Measurements from ENCODE around the gene CTNNBL1.

CTNNBL1 gene

GRCh38 chr20:37816003-37816402 is 122.2 kb downstream of the CTNNBL1 start:
- no peak for DNase-seq (ENCODE audit: low read depth)

GRCh38 chr20:37816726-37817125 is 122.9 kb downstream of the CTNNBL1 start:
- DNase-seq (ENCODE audit: low read depth), result no peak

GRCh38 chr20:37821696-37822095 is 127.9 kb downstream of the CTNNBL1 start:
- DNase-seq (ENCODE audit: low read depth), result peak; percentile 15

- DNase-seq (ENCODE audit: low read depth), result peak; percentile 91
These were observed 128.3 kb downstream of the CTNNBL1 start for GRCh38 chr20:37822141-37822601.

- no peak for DNase-seq (ENCODE audit: low read depth)
These were observed 129.6 kb downstream of the CTNNBL1 start for GRCh38 chr20:37823296-37823980.

- DNase-seq (ENCODE audit: low read depth), result no peak
These were observed 133.8 kb downstream of the CTNNBL1 start for GRCh38 chr20:37827605-37828004.

GRCh38 chr20:37828684-37829083 is 134.9 kb downstream of the CTNNBL1 start:
- no peak for DNase-seq (ENCODE audit: low read depth)

- DNase-seq (ENCODE audit: low read depth), result no peak
These were observed 135.3 kb downstream of the CTNNBL1 start for GRCh38 chr20:37829128-37829527.

GRCh38 chr20:37833221-37833896 is 139.5 kb downstream of the CTNNBL1 start:
- DNase-seq (ENCODE audit: low read depth), result no peak

- DNase-seq (ENCODE audit: low read depth), result no peak
These were observed 143.1 kb downstream of the CTNNBL1 start for GRCh38 chr20:37836926-37837325.

- no peak for DNase-seq (ENCODE audit: low read depth)
These were observed 144.1 kb downstream of the CTNNBL1 start for GRCh38 chr20:37837924-37838323.

GRCh38 chr20:37838769-37839431 is 145.1 kb downstream of the CTNNBL1 start:
- no peak for DNase-seq (ENCODE audit: low read depth)

GRCh38 chr20:37839432-37839827 is 145.6 kb downstream of the CTNNBL1 start:
- no peak for DNase-seq (ENCODE audit: low read depth)

GRCh38 chr20:37839955-37840354 is 146.1 kb downstream of the CTNNBL1 start:
- no peak for DNase-seq (ENCODE audit: low read depth)

GRCh38 chr20:37841389-37841788 is 147.6 kb downstream of the CTNNBL1 start:
- DNase-seq (ENCODE audit: low read depth), result no peak

GRCh38 chr20:37841971-37842370 is 148.1 kb downstream of the CTNNBL1 start:
- no peak for DNase-seq (ENCODE audit: low read depth)

GRCh38 chr20:37845241-37845681 is 151.4 kb downstream of the CTNNBL1 start:
- DNase-seq (ENCODE audit: low read depth), result no peak

- DNase-seq (ENCODE audit: low read depth), result no peak
These were observed 152.0 kb downstream of the CTNNBL1 start for GRCh38 chr20:37845878-37846277.

- no peak for DNase-seq (ENCODE audit: low read depth)
These were observed 152.7 kb downstream of the CTNNBL1 start for GRCh38 chr20:37846573-37846972.

- DNase-seq (ENCODE audit: low read depth), result no peak
These were observed 154.9 kb downstream of the CTNNBL1 start for GRCh38 chr20:37848706-37849105.

GRCh38 chr20:37849156-37849555 is 155.3 kb downstream of the CTNNBL1 start:
- no peak for DNase-seq (ENCODE audit: low read depth)

GRCh38 chr20:37849566-37849965 is 155.7 kb downstream of the CTNNBL1 start:
- DNase-seq (ENCODE audit: low read depth), result no peak

- no peak for DNase-seq (ENCODE audit: low read depth)
These were observed 156.3 kb downstream of the CTNNBL1 start for GRCh38 chr20:37850036-37850592.
